Adipocyte (in vitro differentiated cells): Measurements from ENCODE around the gene ADO.

Experiments
- DNase-seq: peaks from one replicate; pipeline ENCODE4 v3.0.0-alpha.2; 2015; ENCODE audit warnings: low read depth
- H3K27me3 ChIP-seq: replicated peaks from 2 replicates; pipeline ENCODE4 v1.7.0; 2013; ENCODE audit warnings: mild to moderate bottlenecking, low read length, moderate library complexity; ENCODE audit not compliant: control insufficient read depth, insufficient read depth
- H3K36me3 ChIP-seq: 2 replicates; pipeline ENCODE4 v1.7.0; 2013; ENCODE audit warnings: low read length, mild to moderate bottlenecking, moderate library complexity; ENCODE audit not compliant: control insufficient read depth, insufficient read depth, severe bottlenecking
- H3K4me1 ChIP-seq: 2 replicates; pipeline ENCODE4 v1.7.0; 2013; ENCODE audit warnings: mild to moderate bottlenecking, low read length, moderate library complexity; ENCODE audit not compliant: control insufficient read depth, insufficient read depth
- H3K4me3 ChIP-seq: 2 replicates; pipeline ENCODE4 v1.7.0; 2013; ENCODE audit warnings: mild to moderate bottlenecking, low read length, moderate library complexity
- H3K9ac ChIP-seq: 2 replicates; pipeline ENCODE4 v1.7.0; 2013; ENCODE audit warnings: mild to moderate bottlenecking, low read length, moderate library complexity
- H3K9me3 ChIP-seq: 2 replicates; pipeline ENCODE4 v1.7.0; 2013; ENCODE audit warnings: mild to moderate bottlenecking, low read length, moderate library complexity; ENCODE audit not compliant: control insufficient read depth

ADO gene

GRCh38 chr10:62852961-62853702 is 48.6 kb downstream of the ADO start:
- Histone ChIP-seq H3K27me3 (no peaks in the 10 kb centered on the region), H3K4me1 (no peaks in the 10 kb centered on the region), H3K4me3 (no peak overlapping the region), H3K9ac (no peak overlapping the region), H3K9me3 (peaks cover 2% of the 10 kb centered on the region), H3K36me3 (no peaks in the 10 kb centered on the region)
- DNase-seq = no peak

- Histone ChIP-seq H3K4me3 (no peak overlapping the region), H3K36me3 (no peaks in the 10 kb centered on the region), H3K27me3 (no peaks in the 10 kb centered on the region), H3K9me3 (no peaks in the 10 kb centered on the region), H3K4me1 (no peaks in the 10 kb centered on the region), H3K9ac (no peak overlapping the region)
- no peak for DNase-seq
These were observed 49.2 kb downstream of the ADO start for GRCh38 chr10:62853710-62854109.

- no peak for DNase-seq
- no peak overlapping the region for H3K4me3 ChIP-seq
- no peak overlapping the region for H3K9ac ChIP-seq
- no peaks in the 10 kb centered on the region for H3K9me3 ChIP-seq
- no peaks in the 10 kb centered on the region for H3K27me3 ChIP-seq
- no peaks in the 10 kb centered on the region for H3K36me3 ChIP-seq
- H3K4me1 ChIP-seq = peaks cover 5% of the 10 kb centered on the region
These were observed 51.5 kb downstream of the ADO start for GRCh38 chr10:62856021-62856420.
